ENCODE results near the gene TROAP.
"Not testable (repeated sequence)": the region's sequence is repeated elsewhere in the genome, so short reads cannot be mapped to it uniquely, and the experiment has no call there.

The TROAP gene

DNA sequence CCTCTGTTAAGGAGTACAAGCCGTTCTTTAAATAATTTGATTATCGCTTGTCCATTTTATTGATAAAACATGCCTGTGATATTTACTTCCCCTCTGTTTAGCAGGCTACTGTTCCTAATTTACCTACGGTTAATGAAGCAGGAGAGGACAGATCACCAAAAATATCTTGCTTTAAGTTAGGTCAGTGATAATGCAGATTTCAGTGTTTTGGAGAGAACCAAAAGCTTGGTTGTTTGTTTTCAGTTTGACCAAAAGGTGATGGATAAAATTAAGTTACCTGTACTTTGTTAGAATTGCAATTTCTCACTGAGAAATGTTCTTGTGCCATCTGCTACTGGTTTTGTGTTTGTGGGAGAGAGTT is 45.2 kb downstream of the TROAP start:
- DNase-seq (ENCODE audit: low spot score): no peak

DNA sequence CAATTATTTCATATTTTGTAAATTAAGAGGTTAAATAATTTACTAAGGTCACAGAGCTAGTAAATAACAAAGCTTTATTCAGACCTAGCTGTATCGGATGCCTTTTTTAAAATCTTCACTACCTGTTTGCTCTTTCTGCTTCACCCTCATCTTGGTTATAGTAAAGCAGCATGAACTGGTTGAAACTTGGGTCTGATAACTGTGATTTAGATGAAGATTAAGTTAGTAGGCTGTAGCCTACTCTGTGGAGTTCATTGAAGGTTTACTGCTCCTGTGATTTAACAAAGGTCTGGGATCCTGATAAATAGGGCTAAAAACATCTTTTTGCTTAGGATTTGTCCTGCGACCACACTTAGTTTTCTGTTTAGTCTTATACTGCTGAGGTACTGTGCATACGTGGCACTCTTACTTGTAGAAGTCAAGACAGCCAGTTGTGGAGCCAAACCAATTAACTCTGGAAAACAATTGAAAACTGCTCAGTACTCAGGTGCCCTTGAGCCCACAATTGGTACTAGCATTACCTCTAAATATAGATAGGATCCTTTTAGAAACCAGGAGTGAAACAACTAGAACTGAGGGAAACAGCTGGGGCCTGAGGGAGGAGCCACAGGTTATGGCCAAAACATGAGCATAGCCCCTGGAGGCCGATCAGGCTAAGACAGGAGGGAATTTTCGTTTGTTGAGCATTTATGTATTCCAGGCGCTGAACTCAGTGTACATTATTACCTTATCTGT is 46.5 kb downstream of the TROAP start:
- DNase-seq (ENCODE audit: low spot score): no peak

DNA sequence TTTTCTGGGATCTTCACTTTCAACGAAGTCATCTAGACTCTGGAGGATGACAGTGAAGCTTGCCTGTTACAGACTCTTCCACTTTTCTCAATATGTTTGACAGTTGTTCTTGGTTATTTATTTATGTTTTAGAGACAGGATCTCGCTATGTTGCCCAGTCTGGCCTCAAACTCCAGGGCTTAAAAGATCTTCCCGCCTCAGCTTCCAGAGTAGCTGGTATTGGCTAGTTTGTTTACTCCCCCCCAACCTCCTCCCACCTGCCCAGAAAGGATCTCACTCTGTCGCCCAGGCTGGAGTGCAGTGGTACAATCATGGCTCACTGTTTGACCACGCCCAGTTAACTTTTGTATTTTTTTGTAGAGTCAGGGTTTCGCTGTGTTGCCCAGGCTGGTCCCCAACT is 47.5 kb downstream of the TROAP start:
- no peak for DNase-seq (ENCODE audit: low spot score)

DNA sequence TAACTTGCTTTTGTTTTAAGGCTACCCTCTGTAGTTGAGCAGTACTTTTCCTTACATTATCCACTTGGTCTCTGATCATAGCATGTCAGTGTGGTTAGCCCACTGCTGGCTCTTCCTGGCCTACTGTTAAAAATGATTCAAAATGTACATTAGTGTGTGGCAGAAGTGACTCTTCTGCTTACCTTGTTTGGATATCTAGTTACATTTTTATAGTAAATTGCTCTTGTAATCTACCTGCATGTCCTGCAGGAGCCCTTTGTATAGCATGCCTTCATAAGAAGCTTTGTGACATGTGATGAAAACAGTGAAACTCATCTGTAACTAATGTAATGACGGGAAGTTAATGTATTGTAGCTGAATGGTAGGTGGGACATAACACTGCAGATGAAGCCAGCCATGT is 52.4 kb downstream of the TROAP start:
- DNase-seq (ENCODE audit: low spot score): no peak

DNA sequence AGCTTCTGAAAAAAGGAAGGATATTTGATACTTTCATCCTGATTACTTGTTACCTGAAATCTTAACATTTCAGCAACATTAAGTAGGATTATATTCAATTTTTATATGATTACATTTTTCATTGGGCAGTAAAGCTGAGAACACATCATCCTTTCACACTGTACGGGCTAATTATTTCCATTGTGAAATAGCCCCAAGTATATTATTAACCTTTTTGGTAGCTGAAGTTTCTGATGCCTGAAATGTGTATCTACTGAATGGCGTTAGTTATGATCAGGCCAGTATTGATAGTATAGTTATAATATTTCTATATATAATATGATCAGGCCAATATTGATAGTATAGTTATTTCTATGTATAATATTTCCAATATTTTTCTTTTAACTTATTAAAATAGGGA is 54.3 kb downstream of the TROAP start:
- DNase-seq (ENCODE audit: low spot score): no peak

DNA sequence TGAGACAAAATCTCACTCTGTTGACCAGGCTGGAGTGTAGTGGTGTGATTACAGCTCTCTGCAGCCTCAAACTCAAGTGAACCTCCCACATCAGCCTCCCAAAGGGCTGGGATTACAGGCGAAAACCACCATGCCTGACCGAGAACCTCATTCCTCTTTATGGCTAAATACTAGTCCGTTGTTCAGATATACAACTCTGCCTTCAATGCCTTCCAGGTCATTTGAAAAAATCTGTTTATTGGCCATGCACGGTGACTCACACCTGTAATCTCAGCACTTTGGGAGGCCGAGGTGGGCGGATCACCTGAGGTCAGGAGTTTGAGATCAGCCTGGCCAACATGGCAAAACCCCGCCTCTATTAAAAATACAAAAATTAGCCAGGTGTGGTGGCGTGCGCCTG is 57.1 kb downstream of the TROAP start:
- DNase-seq (ENCODE audit: low spot score): not testable (repeated sequence)

Data from ecto neural progenitor cell (in vitro differentiated cells).